Naive B cell (primary cell): ENCODE measurements around the gene TRIM32. TPM values are rescaled to one million over a fixed set of nuclear protein-coding genes. Genes with fewer than 3 reads are reported as not detected.
A peak's percentile ranks its signal among the peaks of the same experiment; 100 is the strongest.
"Not testable (repeated sequence)": the region's sequence is repeated elsewhere in the genome, so short reads cannot be mapped to it uniquely, and the experiment has no call there.

ENCODE experiments used
- ATAC-seq, 2 donors: fragments of 150-1000 bp; cut with Tn5 transposase; 2 replicates each; pipeline ENCODE4 v1.10.0; 2021; ENCODE audit warnings: low read depth in 2 of 2, mild to moderate bottlenecking in 2 of 2, moderate library complexity in 2 of 2
- DNase-seq: peaks from one replicate; pipeline ENCODE4 v3.0.0; 2022
- H3K27ac Mint-ChIP-seq, 6 donors: one replicate each; pipeline ENCODE4 v1.8.0; 2020 to 2022; ENCODE audit warnings: mild to moderate bottlenecking in 6 of 6, mixed read lengths in 6 of 6, moderate library complexity in 5 of 6, inconsistent platforms in 2 of 6
- H3K27me3 Mint-ChIP-seq, 3 donors: one replicate each; pipeline ENCODE4 v1.8.0; 2021 to 2022; ENCODE audit warnings: mixed read lengths in 3 of 3, mild to moderate bottlenecking in 1 of 3
- H3K36me3 Mint-ChIP-seq, 2 donors: one replicate each; pipeline ENCODE4 v1.8.0; 2020 to 2022; ENCODE audit warnings: mixed read lengths in 2 of 2, inconsistent platforms in 1 of 2, mild to moderate bottlenecking in 1 of 2
- H3K4me1 Mint-ChIP-seq, 3 donors: one replicate each; pipeline ENCODE4 v1.8.0; 2020 to 2022; ENCODE audit warnings: mixed read lengths in 3 of 3, inconsistent platforms in 1 of 3, mild to moderate bottlenecking in 1 of 3, moderate library complexity in 1 of 3
- H3K4me3 Mint-ChIP-seq, 8 donors: one replicate each; pipeline ENCODE4 v1.8.0; 2020 to 2022; ENCODE audit warnings: mild to moderate bottlenecking in 8 of 8, mixed read lengths in 8 of 8, moderate library complexity in 8 of 8, inconsistent platforms in 2 of 8
- H3K9me3 Mint-ChIP-seq, 7 donors: one replicate each; pipeline ENCODE4 v1.8.0; 2020 to 2022; ENCODE audit warnings: mixed read lengths in 7 of 7, mild to moderate bottlenecking in 5 of 7, inconsistent platforms in 2 of 7, moderate library complexity in 1 of 7
- polyA plus RNA-seq, 6 donors: library from polyadenylated mRNA; unstranded; fragments of 300-500 nt; fragmentation: Illumina TruSeq; gene quantifications; one replicate each; pipeline ENCODE4 v1.2.3, GENCODE V29; 2021; ENCODE audit warnings: low read depth in 6 of 6

Gene TRIM32
- polyA plus RNA-seq, 6 donors from 2014 or later, result 7.1 to 11.0 (median 10.0) TPM

- peaks cover 0 to 3% (median 0%) of the 10 kb centered on the region in 7 donors for H3K9me3 Mint-ChIP-seq
- DNase-seq (no peak), ATAC-seq (no peak)
- peak overlapping the region in 5 of 8 donors; percentile 6 to 97 (median 94) for H3K4me3 Mint-ChIP-seq
- peaks cover 42 to 60% (median 50%) of the 10 kb centered on the region in 3 donors for H3K4me1 Mint-ChIP-seq
- no peaks in the 10 kb centered on the region for H3K36me3 Mint-ChIP-seq
- H3K27me3 Mint-ChIP-seq, result no peaks in the 10 kb centered on the region
- no peak overlapping the region for H3K27ac Mint-ChIP-seq
These were observed 1.8 kb downstream of the TRIM32 start for GRCh38 chr9:116688806-116689485.

GRCh38 chr9:116689486-116690032 lies 2.5 kb downstream of the TRIM32 start:
- Mint-ChIP-seq H3K27me3 (no peaks in the 10 kb centered on the region), H3K4me1 (peaks cover 42 to 61% (median 50%) of the 10 kb centered on the region in 3 donors), H3K9me3 (peaks cover 0 to 2% (median 0%) of the 10 kb centered on the region in 7 donors), H3K36me3 (no peaks in the 10 kb centered on the region), H3K4me3 (peak overlapping the region in 1 of 8 donors; percentile 95), H3K27ac (peak overlapping the region in 1 of 6 donors; percentile 23)
- DNase-seq, result no peak
- ATAC-seq, result no peak

GRCh38 chr9:116690805-116691204 lies 3.7 kb downstream of the TRIM32 start:
- H3K4me3 Mint-ChIP-seq, result peak overlapping the region in 1 of 8 donors; percentile 95
- H3K27ac Mint-ChIP-seq, result peak overlapping the region in 1 of 6 donors; percentile 27
- not testable (repeated sequence) for H3K27me3 Mint-ChIP-seq, H3K9me3 Mint-ChIP-seq, H3K36me3 Mint-ChIP-seq, ATAC-seq, DNase-seq
- H3K4me1 Mint-ChIP-seq, result peaks cover 48 to 64% (median 53%) of the 10 kb centered on the region in 3 donors

- H3K4me3 Mint-ChIP-seq, result no peak overlapping the region
- H3K4me1 Mint-ChIP-seq, result peaks cover 47 to 59% (median 56%) of the 10 kb centered on the region in 3 donors
These were observed 4.5 kb downstream of the TRIM32 start for GRCh38 chr9:116691607-116692006.

GRCh38 chr9:116692616-116693015 lies 5.5 kb downstream of the TRIM32 start:
- Mint-ChIP-seq H3K9me3 (no peaks in the 10 kb centered on the region), H3K27me3 (no peaks in the 10 kb centered on the region), H3K27ac (peak overlapping the region in 3 of 6 donors; percentile 2 to 82 (median 39)), H3K4me3 (peak overlapping the region in 1 of 8 donors; percentile 59), H3K36me3 (peaks cover 0 to under 1% of the 10 kb centered on the region in 2 donors), H3K4me1 (peaks cover 43 to 51% (median 50%) of the 10 kb centered on the region in 3 donors)
- no peak for ATAC-seq
- DNase-seq, result no peak

More at GRCh38 chr9:116691607-116692006, 4.5 kb downstream of the TRIM32 start:
- no peaks in the 10 kb centered on the region for H3K36me3 Mint-ChIP-seq
- no peaks in the 10 kb centered on the region for H3K27me3 Mint-ChIP-seq
- H3K9me3 Mint-ChIP-seq, result no peaks in the 10 kb centered on the region
- ATAC-seq, result no peak
- DNase-seq, result no peak
- peak overlapping the region in 1 of 6 donors; percentile 30 for H3K27ac Mint-ChIP-seq

- peaks cover 36 to 48% (median 43%) of the 10 kb centered on the region in 3 donors for H3K4me1 Mint-ChIP-seq
- ATAC-seq (no peak), DNase-seq (no peak)
- H3K9me3 Mint-ChIP-seq, result no peaks in the 10 kb centered on the region
- H3K4me3 Mint-ChIP-seq, result no peak overlapping the region
- H3K36me3 Mint-ChIP-seq, result peaks cover 6 to 7% of the 10 kb centered on the region in 2 donors
- no peaks in the 10 kb centered on the region for H3K27me3 Mint-ChIP-seq
- no peak overlapping the region for H3K27ac Mint-ChIP-seq
These were observed 6.2 kb downstream of the TRIM32 start for GRCh38 chr9:116693233-116693731.

GRCh38 chr9:116694785-116695291 lies 7.7 kb downstream of the TRIM32 start:
- ATAC-seq, result no peak
- peaks cover 15 to 21% of the 10 kb centered on the region in 2 donors for H3K36me3 Mint-ChIP-seq
- H3K4me3 Mint-ChIP-seq, result no peak overlapping the region
- DNase-seq, result no peak
- H3K27me3 Mint-ChIP-seq, result no peaks in the 10 kb centered on the region
- no peaks in the 10 kb centered on the region for H3K9me3 Mint-ChIP-seq
- H3K4me1 Mint-ChIP-seq, result peaks cover 23 to 35% (median 27%) of the 10 kb centered on the region in 3 donors
- no peak overlapping the region for H3K27ac Mint-ChIP-seq

- Mint-ChIP-seq H3K4me3 (no peak overlapping the region), H3K4me1 (peaks cover 23 to 34% (median 24%) of the 10 kb centered on the region in 3 donors), H3K9me3 (no peaks in the 10 kb centered on the region), H3K36me3 (peaks cover 21 to 26% of the 10 kb centered on the region in 2 donors), H3K27ac (no peak overlapping the region), H3K27me3 (no peaks in the 10 kb centered on the region)
- DNase-seq, result no peak
- ATAC-seq, result no peak
These were observed 8.3 kb downstream of the TRIM32 start for GRCh38 chr9:116695438-116695837.

GRCh38 chr9:116697362-116697761 lies 10.3 kb downstream of the TRIM32 start:
- ATAC-seq, result no peak
- Mint-ChIP-seq H3K4me1 (peaks cover 14 to 34% (median 19%) of the 10 kb centered on the region in 3 donors), H3K4me3 (no peak overlapping the region), H3K27me3 (no peaks in the 10 kb centered on the region), H3K27ac (no peak overlapping the region), H3K9me3 (no peaks in the 10 kb centered on the region), H3K36me3 (peaks cover 26 to 35% of the 10 kb centered on the region in 2 donors)
- DNase-seq, result no peak

- Mint-ChIP-seq H3K9me3 (no peaks in the 10 kb centered on the region), H3K4me1 (peaks cover 10 to 31% (median 16%) of the 10 kb centered on the region in 3 donors), H3K4me3 (peak overlapping the region in 1 of 8 donors; percentile 49), H3K27me3 (no peaks in the 10 kb centered on the region), H3K27ac (no peak overlapping the region), H3K36me3 (peaks cover 26 to 35% of the 10 kb centered on the region in 2 donors)
- DNase-seq (no peak), ATAC-seq (no peak)
These were observed 10.8 kb downstream of the TRIM32 start for GRCh38 chr9:116697887-116698286.

- Mint-ChIP-seq H3K4me3 (no peak overlapping the region), H3K9me3 (no peaks in the 10 kb centered on the region), H3K36me3 (peaks cover 26 to 35% of the 10 kb centered on the region in 2 donors), H3K27ac (no peak overlapping the region), H3K4me1 (peaks cover 6 to 31% (median 10%) of the 10 kb centered on the region in 3 donors), H3K27me3 (no peaks in the 10 kb centered on the region)
- DNase-seq, result no peak
- no peak for ATAC-seq
These were observed 13.2 kb downstream of the TRIM32 start for GRCh38 chr9:116700279-116700678.

- no peak for ATAC-seq
- Mint-ChIP-seq H3K36me3 (peaks cover 26 to 35% of the 10 kb centered on the region in 2 donors), H3K4me1 (peaks cover 0 to 25% (median 3%) of the 10 kb centered on the region in 3 donors), H3K4me3 (no peak overlapping the region), H3K9me3 (no peaks in the 10 kb centered on the region), H3K27me3 (no peaks in the 10 kb centered on the region), H3K27ac (no peak overlapping the region)
- no peak for DNase-seq
These were observed 14.1 kb downstream of the TRIM32 start for GRCh38 chr9:116700882-116701865.
